ENCODE measurements around the gene TREH.

GRCh38 chr11:118659314-118659952, 20.0 kb downstream of the TREH start:
- TF ChIP-seq POLR2AphosphoS5 (IDR thresholded peaks at IDR 0.05; ENCODE audit: borderline replicate concordance, low read depth, low read length), result no peak
- TF ChIP-seq EZH2 (IDR thresholded peaks at IDR 0.05), result no peak

Measured in SK-N-MC (cell line).